CD4-positive, alpha-beta T cell treated with Interleukin-6 for 4 hours (primary cell): ENCODE results near the gene HSDL1.
"Not testable (repeated sequence)": the region's sequence is repeated elsewhere in the genome, so short reads cannot be mapped to it uniquely, and the experiment has no call there.

Experiments
- DNase-seq: peaks from one replicate; pipeline ENCODE4 v3.0.0-alpha.2; 2020; ENCODE audit warnings: mixed read lengths

Gene HSDL1

GRCh38 chr16:84137769-84138357 lies 7.1 kb downstream of the HSDL1 start:
- DNase-seq: no peak

DNA sequence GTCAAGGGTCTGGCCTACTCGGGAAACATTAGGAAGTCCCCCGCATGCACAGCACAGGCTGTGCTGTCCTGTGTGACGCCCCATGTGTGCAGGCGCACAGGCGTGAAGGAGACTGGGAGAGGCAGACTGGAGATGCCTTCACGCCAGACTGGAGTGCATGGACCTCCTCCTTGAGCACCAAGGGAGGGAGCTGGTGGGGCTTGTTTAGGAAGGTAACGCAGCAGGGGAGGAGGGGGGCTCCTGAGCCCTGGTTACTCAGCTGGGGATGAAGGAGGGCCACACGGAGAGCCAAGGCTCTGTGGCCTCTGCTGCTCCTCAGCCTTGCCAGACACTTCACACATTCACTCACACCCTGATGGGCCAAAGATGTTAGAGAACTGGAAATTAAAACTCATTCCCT lies 7.7 kb downstream of the HSDL1 start:
- no peak for DNase-seq

GRCh38 chr16:84136331-84137125 lies 8.4 kb downstream of the HSDL1 start:
- no peak for DNase-seq

GRCh38 chr16:84132527-84133285 lies 12.3 kb downstream of the HSDL1 start:
- no peak for DNase-seq

GRCh38 chr16:84131117-84131516 lies 13.9 kb downstream of the HSDL1 start:
- DNase-seq: no peak

- no peak for DNase-seq
Measured at GRCh38 chr16:84124257-84125073, 20.5 kb downstream of the HSDL1 start.

DNA sequence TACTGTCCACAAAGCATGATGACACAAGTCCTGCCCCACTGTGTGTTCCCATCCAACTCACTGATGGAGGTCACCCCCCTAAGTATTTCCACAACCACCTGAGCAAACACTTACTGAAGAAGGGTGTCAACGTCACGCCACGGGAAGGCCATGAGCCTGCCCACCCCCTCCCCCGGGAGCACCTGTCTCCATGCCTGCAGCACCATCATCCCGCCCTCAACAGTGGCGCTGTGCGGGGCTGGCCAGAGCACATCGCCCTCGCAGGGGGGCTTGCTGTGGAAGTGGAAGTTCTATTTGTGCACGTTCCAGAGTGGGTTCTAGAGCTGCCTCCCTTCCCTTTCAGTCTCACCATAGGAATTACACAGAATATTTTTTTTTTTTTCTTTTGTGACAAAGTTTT lies 24.0 kb downstream of the HSDL1 start:
- DNase-seq: no peak

DNA sequence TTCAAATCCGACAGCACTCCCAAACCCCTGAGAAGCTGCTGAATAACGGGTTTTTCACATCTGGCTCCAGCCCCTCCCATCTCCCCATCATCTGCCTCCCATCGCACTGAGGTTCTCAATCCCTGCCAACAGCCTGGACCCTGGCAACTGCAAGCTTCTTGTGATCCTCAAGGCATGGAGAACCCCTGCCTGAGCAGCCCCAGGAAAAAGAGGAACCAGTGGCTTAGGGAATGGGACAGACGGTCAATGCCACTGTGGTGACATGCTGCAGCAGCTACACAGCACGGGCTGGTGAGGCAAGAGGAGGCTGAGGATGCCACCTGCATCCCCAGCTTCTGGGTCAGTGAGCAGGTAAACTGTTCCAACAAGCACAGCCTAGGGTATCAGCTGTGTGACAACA lies 25.0 kb downstream of the HSDL1 start:
- DNase-seq: no peak

- no peak for DNase-seq
Measured at GRCh38 chr16:84119368-84119767, 25.6 kb downstream of the HSDL1 start.

- not testable (repeated sequence) for DNase-seq
Measured at GRCh38 chr16:84118315-84118714, 26.7 kb downstream of the HSDL1 start.

- DNase-seq: peak; percentile 41
Measured at GRCh38 chr16:84117494-84117843, 27.5 kb downstream of the HSDL1 start.

GRCh38 chr16:84116720-84117493 lies 28.1 kb downstream of the HSDL1 start, which contains the start of gene MBTPS1:
Gene MBTPS1 (minus strand): TSS chr16:84116942. CDS start chr16:84101783, 15,159 bp downstream.
- peak; percentile 98 for DNase-seq

DNA sequence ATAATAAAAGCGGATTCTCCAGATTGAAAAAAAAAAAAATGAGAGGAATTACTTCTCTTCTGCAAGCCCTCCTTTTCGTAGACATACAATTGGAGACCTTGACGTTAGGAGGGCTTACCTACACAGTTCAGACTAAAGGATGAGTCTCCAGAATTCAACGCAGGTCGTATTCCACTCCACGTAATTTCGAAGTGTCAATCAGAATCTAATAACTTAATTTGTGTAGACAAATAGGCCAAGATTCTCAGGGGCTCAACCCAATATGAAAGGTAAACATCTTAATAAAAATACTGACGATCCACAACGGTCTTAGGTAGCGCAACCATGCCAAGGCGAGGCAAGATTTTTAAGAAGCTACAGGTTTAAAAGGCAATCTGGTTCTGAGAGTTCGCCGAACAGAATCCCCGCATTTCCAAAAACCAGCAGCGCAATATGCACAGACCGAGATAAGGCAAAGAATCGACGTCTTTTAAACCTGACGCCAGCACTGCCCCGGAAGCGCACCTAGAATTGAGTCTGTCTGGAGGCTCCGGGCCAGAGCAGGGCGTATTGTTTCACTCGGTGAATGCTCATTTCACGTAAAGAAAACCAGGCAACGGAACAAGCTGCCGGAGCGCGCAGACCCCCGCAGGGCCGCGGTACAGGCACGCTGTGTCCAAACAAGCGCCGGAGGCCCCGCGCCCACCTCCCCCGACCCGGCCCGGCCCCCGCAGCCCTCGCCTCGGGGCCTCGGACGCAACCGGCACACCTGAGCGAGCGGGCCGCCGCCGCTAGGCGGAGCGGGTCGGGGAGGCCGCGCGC lies 28.9 kb downstream of the HSDL1 start:
- DNase-seq: peak; percentile 70

DNA sequence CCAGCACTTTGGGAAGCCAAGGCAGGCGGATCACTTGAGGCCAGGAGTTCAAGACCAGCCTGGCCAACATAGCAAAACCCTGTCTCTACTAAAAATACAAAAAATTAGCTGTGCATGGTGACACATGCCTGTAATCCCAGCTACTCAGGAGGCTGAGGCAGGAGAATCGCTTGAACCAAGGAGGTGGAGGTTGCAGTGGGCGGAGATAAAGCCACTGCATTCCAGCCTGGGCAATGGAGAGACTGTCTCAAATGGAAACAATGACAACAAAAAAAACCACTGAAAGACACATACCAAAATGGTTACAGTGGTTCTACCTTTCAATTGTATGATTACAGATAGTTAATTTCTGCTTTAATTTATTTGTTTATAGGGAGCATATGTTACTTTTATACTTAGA lies 33.0 kb downstream of the HSDL1 start:
- not testable (repeated sequence) for DNase-seq

DNA sequence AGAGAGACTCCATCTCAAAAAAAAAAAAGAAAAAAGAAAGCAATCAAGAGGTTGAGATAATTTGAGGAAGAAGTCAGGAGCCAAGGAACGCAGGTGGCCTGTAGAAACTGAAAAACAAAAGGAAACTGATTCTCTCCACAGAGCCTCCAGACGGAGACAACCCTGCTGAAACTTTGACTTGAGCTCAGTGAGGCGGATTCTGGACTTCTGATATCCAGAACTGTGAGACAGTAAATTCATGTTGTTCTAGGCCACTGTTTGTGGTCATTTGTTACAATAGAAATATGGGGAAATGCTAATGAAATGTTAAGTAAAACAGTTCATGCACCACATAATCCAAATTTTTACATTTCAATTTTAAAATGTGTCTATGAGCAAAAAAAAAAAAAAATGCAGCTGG lies 33.5 kb downstream of the HSDL1 start:
- no peak for DNase-seq

DNA sequence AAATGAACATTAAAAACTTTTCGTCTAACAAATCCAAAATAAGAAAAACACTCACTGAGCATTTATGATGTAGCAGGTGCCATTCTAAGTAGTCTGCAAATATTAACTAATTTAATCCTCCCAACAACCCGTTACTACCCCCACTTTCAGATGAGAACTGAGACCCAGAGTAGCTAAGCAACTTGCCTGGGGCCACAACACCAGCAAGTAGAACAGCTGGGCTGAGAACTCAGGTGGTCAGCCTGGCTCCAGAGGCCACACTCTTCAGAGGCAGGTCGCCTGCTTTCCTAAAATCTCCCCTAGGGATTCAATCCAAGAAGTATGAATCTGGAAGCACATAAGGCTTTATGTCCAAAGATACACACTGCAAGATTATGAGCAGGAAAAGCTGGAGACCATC lies 34.5 kb downstream of the HSDL1 start:
- no peak for DNase-seq

- DNase-seq: no peak
Measured at GRCh38 chr16:84109598-84110335, 35.2 kb downstream of the HSDL1 start.

- no peak for DNase-seq
Measured at GRCh38 chr16:84107921-84108320, 37.1 kb downstream of the HSDL1 start.

DNA sequence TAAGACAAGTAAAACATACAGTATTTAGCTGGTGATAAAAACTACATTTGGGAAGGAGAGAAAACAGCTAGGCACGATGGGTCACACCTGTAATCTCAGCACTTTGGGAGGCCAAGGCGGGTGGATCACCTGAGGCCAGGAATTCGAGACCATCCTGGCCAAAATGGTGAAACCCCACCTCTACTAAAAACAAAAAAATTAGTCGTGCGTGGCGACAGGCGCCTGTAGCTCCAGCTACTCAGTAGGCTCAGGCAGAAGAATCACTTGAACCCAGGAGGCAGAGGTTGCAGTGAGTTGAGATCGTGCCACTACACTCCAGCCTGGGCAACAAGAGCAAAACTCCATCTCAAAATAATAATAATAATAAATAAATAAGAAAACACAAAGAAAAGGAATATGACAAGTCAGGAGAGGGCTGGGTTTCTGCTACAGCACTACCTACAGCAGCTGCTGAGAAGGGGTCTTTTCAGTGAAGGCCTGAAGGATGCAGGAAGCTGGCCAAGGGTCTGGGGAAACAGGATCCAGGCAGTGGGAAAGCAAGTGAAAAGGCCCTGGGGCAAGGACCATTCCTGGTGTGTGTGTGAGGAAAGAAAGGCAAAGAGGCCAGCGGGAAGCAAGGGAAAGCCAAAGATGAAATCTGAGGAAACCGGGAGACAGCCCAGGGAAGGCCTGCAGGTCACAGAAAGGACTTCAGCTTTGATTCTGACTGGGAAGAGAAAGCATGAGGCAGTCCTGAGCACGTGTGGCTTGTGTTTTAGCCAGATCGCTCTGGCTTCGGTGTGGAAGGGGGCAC lies 38.8 kb downstream of the HSDL1 start:
- DNase-seq: no peak
